NCI-H748 treated with DMSO at 0.1 percent for 48 hours (cell line): ENCODE measurements around the gene MICOS13.

ENCODE experiments used
- DNase-seq: peaks from one replicate; lab custom pipeline; 2025; lab: John Stamatoyannopoulos, UW

Gene MICOS13

DNA sequence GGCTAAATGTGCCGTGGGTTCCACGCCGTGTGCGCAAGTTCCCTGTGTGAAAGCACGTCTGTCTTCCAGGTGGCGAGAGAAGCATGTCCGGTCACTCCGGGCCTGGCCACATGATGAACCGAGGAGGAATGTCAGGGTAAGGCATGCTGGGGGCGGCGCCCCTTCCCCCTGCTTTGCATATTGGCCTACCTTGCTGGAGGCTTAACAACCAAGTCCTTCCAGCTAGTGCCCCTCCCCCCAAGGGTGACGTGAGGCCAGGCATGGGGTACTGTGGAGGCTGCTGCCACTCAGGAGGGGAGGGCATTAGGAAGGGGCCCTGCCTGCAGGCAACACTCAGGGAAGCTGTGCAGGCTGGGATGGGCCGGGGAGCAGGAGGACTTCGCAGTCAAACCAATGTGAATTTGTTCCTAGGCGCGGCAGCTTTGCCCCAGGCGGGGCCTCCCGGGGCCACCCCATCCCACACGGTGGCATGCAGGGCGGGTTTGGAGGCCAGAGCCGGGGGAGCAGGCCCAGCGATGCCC, 12.5 kb downstream of the MICOS13 start:
- no peak for DNase-seq

DNA sequence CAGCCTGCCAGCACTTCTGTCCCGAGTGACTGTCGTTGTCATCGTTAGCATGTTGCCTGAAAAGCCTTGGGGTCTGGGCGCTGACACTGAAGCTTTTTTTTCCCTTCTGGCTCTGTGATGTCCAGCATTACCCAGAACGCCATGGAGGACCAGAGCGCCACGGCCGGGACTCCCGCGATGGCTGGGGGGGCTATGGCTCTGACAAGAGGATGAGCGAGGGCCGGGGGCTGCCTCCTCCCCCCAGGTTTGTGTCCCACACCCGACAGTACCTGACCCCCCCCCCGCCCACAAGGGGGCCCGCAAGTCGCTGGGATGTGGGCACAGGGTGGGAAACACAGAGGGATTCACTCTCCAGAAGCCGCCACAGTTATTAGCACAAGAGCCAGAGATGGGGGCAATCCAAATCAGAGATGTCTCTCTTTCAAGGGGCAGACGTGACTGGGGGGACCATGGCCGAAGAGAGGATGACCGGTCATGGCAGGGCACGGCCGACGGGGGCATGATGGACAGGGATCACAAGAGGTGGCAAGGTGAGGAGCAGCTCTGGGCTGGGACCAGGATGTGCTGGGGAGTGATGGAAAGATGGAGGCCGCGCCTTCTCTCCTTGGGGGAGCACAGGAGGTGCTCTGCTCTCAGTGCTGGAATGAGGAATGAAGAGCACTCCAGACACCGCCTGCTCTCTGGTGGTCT, 13.2 kb downstream of the MICOS13 start:
- DNase-seq, result no peak

DNA sequence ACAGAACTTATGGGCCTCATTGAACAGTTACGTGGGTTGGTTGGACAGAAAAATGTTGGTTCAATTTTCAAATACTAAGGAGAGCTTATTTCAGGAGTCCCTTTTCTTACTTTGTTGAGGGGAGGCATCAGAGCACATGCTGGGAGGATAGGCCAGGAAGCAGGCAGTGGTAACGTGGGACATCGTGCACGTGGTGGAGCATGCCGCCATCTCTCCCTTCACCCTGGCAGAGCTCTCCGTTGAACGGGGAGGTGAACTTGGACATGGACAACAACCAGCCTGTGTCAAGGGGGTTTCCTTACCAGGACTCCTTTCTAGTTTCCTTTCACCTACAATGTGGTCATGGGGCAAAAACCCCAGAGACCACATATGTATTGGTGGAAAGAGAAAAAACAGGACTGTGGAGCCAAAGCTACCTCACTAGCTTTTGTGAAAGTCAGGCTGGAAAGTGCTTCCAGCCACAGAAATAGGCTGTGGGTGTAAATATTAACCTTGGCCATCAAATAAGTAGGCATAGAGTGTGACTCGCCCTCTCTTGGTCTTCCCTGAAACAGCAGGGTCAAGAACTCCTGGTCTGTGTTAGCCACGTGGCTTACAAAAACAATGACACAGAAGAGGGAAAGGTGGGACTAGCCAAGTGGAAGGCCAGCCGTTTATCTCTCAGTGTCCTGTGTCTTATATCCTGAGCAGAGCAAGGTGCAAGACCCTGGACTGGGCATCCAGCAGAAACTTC, 14.4 kb downstream of the MICOS13 start:
- DNase-seq, result no peak

DNA sequence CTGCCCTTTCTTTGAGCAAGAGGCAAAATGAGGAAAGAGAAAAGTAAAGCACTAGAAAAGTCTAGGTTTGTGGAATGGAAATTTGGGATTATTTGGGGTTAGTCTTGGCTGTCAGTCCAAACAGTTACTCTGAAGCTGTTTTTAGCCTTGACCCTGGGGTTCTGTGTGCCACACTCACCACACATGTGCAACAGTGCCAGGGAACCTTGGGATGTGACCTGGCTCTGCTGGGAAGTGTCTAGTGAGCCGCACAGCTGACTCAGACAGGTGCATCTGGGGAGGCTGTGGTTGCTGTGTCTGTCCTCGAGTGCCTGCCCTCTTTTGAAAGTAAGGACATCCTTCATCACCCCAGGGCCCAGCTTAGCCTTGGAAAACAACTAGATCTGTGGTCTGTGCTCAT, 15.8 kb downstream of the MICOS13 start:
- DNase-seq, result no peak

DNA sequence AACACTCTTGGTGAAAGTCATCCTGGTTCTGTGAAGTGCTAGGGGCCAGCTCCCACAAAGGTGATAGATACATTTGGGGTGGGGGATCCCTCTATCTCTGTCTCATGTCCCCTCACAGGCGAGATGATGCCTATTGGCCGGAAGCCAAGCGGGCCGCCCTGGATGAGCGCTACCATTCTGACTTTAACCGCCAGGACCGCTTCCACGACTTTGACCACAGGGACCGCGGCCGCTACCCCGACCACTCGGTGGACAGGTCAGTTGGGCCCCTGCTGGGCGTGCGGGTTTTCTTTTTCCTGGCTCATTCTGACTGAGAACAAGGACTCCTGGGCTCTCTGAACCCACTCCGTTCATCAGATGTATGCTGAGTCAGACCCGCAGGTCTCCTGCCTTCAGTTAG, 16.4 kb downstream of the MICOS13 start:
- DNase-seq, result no peak

DNA sequence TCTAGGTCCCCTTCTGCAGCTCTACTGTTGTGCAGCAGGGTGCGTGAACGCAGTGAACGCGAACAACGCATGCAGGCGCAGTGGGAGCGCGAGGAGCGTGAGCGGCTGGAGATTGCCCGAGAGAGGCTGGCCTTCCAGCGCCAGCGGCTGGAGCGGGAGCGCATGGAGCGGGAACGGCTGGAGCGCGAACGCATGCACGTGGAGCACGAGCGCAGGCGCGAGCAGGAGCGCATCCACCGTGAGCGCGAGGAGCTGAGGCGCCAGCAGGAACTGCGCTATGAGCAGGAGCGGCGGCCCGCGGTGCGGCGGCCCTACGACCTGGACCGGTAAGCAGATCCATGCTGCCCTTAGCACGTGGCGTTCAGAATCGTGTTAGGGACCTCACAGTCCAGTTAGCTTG, 18.8 kb downstream of the MICOS13 start:
- no peak for DNase-seq

DNA sequence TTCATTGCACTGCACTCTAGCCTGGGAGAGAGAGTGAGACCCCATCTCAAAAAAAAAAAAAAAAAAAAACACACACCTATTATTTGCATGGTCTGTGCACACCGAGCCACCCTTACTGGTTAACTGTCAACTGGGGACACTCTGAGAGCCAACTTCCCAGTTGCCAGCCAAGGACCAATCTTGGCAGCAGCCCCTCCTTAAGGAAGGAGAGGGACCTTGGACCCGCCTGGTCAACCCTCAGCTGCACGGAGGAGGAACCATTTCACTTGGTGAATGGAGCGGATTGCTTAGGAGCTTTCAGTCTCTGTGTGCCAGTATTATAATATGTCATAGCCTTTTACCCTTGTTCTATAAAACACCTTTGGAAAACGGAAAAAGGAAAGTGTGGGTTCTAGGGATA, 24.9 kb downstream of the MICOS13 start:
- no peak for DNase-seq

DNA sequence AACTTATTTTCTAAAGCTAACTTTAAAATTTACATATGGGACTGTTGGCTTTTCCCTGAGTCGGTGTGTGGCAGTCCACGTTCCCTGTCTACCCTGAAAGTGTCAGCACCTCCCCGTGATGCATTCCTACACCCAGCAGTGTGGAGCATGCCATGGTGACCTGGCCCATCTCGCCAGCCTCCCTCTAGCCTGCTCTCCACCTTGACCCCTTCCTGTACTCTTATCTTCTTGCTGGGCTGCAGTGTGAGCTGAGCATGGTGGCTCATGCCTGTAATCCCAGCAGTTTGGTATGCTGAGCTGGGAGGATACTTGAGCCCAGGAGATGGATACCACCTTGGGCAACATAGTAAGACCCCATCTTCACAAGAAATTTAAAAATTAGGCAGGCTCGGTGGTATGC, 25.4 kb downstream of the MICOS13 start:
- DNase-seq, result no peak

DNA sequence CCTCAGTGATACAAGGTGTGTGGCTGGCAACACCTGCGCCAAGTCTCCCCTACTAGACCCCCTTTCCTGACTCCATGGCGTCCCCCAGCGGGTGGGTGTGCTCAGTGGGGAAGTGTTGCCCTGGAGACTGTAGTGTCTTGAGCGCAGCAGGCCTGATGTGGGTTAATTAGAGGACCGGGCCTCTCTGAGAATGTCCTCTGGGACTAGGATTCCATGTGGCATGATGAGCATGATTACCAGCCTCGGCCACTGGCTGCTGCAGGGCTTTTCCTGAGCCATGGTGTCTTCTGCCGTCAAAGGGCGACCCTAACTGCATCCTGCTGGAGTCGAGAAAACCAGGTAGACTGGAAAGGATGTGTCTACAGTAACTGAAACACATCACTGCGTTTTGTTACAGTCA, 28.1 kb downstream of the MICOS13 start:
- no peak for DNase-seq

DNA sequence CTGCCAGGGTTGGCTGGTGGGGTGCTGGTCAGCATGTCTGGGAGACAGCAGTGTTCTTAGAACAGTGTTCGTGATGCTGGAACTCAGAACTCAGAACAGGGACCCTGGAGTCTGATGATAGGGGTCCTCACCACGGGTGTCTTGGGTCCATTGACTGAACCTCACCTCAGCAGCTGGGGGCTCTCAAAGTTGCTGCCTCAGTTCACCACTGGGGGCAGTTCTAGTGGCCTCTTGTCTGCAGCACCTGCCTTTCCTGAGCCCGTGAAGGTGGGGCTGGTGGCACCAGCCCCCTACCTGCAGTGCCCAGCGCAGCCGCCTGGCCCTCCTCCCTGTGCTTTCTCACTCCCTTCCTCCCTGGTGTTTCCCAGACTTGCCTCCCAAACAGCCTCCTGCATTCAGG, 29.0 kb downstream of the MICOS13 start:
- DNase-seq, result no peak

DNA sequence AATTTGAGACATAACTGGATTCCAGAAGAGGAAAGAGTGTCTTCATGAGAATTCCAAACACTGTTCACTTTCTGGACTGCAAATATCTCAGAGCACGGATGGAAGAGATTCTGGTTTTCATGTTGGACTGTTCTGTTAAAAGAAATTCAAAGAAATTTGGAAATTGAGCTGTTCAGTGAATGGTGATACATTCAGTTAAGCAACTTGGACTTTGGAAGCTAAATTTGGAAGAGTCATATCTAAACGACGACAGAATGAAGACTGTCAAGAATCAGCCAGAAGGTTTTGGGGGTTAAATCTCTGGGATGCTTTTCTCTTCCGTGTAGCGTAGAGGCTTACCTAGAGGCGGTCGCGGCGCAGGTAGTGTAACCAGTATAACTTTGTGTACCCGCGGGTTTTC, 31.9 kb downstream of the MICOS13 start:
- no peak for DNase-seq

DNA sequence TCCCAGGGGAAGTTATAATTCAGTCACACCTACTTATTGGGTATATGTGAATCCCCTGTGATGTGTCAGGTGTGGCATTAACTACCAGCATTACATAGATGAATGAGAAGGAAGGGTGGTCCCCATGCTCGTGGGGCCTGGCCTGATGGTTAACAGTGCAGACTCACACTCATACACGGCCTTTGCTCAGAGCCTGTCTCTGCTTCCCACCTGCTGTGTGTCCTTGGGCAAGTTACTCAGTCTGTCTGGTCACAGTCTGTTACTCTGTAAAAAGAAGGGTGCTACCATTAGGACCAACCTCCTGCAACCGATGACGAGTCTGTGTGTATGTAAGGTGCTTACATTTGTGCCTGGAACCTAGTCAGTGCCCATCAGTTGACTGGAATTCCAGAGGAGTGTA, 33.6 kb downstream of the MICOS13 start:
- DNase-seq, result no peak

DNA sequence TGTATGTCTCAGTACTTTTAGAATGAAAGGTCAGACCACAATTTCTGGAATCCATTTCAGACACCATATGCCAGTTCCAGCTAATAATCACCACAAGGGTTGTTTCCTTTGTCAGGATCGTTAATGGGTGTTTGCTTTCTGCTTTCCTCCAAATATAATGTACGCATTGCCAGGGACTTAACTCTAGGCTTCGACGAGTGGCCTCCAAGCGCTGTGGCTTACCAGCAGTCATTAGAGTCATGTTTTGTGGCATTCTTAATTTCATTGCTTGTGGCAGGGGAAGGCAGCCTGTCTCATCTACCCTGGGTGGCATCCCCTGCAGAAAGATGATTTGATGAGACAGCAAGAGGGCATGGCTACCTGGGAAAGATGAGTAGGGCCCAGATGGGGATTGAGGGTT, 34.9 kb downstream of the MICOS13 start:
- no peak for DNase-seq

DNA sequence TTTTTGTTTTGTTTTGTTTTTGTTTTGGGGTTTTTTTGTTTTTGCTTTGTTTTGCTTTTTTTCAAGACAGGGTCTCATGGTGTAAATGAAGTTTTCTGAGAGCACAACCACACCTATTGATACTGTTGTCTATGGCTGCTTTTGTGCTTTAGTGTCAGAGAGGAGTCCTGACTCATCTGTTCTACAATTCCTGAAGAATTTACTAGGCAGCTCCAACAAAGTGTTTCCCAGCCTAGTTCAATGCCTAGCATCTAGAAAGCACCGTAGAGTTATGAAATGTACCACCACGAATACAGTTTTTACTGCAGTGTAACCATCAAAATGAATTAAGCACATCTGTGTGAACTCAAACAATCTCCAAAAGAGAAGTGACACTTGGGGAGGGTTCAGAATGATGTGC, 36.3 kb downstream of the MICOS13 start:
- DNase-seq, result no peak

DNA sequence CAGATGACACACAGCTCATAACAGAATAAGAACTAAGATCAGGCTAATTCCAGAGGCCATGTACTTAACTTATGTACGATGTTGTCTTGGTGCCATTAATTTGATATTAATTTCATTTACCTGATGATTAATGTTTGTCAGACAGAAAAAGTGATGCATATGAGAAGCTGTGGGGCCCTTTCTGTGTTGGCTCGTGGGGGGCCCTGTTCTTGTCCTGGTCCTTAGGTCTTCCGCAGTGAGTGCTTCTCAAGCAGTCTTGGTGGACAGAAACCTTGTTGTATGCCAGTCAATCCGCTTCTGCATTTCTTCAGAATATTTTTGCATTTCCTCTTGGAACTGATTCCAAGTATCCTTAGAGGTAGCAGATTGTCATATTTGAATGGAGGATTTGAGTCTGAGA, 37.3 kb downstream of the MICOS13 start:
- no peak for DNase-seq

DNA sequence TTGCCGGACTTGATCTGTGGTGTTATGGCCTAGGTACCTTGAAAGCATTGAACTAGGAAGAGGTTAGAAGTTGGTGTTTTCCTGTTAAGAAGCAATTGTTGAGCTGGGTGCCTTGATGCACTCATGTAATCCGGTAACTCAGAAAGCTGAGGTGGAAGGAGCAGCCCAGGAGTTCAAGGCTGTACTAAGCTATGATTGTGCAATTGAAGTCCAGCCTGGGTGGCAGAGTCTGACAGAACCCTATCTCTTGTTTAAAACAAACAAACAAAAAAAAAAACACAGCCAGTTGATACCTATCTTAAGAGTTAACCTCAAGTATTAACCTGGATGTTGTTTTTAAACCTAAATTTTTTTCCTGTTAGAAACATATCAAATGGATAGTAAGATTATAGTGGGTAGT, 38.1 kb downstream of the MICOS13 start:
- DNase-seq, result no peak

DNA sequence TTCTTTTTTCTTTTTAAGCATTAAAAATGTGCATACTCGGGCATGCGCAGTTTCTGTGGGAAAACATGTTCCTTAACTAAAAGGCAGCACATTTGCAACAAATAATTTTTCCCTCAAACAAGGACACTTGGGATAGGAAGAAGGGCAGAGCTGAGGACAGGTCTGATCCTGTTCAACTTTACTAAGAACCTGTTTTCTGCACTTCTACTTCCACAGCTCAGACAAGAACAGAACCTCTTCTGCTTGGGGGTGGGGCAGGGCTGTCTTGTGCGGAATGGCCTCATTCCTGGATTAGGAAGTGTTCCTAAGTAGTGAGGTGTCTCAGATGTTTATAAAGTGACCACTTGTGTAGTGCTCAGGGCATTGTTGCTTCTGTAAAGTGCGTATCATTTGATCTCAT, 39.1 kb downstream of the MICOS13 start:
- no peak for DNase-seq

DNA sequence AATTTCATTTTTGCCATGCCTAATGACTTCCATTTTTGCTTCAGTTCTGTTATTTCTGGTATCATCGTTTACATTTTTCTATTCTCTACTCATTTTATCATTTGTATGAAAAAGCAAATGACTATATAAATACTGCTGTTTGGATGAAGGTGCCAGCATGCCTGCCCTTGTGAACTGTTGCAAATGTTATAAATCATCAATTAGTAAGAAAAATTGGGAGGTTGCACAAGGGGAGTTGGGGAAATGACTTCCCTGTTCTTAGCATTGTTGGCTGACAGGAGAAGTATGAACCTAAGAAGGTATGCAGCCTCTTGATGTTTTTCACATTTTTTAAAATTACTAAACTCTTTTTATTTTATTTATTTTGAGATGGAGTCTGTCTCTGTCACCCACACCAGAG, 42.3 kb downstream of the MICOS13 start:
- no peak for DNase-seq

DNA sequence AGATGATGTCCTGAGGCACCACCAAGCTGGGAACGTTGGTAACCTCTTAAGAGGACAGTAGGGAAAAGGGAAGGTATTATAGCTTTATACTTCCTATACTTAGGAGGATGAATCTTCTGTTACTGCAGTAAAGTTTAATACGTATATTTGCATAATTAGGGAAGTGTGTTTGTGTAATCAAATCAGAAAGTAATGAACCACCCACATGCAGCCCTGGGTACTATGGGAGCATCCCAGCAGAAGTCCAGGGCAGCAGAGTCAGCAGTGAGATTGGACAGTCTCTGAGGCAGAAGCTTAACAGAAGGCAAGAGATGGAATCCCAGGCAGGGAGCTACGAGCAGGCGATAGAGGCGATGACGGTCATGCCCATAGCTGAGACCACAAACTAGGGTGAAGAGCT, 44.9 kb downstream of the MICOS13 start:
- DNase-seq, result no peak

DNA sequence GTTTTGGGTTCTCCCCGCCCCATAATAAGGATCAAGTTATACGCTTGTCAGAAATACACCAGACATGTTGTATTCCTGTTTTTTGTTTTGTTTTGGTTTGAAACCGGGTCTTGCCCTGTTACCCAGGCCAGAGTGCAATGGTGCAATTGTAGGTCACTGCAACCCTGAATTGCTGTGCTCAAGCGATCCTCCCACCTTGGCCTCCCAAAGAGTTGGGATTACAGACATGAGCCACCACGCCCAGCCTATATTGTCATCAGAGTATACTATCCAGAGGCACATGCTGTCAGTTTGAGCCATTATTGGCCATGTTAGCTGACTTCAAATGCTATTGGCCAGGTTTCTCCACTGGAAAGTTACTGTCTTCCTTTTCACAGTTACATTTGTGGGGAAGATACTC, 47.7 kb downstream of the MICOS13 start:
- DNase-seq, result no peak

DNA sequence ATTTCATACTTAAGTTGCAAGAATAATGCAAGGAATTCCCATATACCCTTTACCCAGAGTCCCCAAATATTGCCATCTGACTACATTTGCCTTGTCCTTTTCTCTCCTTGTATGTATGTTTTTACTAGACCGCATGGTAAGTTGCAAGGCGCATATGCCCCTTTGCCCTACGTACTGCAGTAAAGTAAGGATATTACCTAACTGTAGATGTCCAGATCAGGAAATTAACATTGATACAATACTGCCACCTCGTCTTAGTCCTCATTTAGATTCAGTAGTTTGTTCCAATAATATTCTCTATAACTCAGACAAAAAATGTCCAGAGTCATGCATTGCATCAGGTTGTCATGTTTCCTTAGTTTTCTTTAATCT, 48.1 kb downstream of the MICOS13 start:
- DNase-seq, result no peak

DNA sequence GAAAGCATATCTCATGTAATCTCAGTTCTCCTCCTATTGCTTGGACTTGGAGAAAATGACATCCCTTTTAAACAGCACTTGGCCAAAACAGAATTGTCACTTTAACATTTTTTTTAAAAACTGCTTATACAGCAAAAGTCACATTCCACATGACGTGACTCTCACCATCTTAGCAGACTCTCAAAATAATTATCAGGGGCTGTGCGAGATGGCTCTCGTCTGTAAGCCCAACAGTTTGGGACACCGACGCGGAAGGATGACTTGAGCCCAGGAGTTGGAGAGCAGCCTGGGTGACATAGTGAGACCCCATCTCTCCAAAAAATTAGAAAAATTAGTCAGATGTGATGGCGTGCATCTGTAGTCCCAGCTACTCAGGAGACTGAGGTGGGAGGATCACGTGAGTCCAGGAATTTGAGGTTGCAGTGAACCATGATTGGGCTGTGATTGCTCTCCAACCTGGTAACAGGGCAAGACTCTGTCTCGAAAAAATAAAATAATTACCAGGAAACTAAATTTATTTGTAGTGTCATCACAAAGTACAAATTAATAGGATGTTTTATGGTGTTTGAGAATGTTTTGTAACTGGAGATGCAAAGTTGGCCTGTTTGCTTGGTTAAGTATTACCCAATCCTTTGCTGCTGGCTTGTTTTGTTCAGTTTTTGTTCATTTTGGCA, 48.6 kb downstream of the MICOS13 start:
- DNase-seq, result no peak

DNA sequence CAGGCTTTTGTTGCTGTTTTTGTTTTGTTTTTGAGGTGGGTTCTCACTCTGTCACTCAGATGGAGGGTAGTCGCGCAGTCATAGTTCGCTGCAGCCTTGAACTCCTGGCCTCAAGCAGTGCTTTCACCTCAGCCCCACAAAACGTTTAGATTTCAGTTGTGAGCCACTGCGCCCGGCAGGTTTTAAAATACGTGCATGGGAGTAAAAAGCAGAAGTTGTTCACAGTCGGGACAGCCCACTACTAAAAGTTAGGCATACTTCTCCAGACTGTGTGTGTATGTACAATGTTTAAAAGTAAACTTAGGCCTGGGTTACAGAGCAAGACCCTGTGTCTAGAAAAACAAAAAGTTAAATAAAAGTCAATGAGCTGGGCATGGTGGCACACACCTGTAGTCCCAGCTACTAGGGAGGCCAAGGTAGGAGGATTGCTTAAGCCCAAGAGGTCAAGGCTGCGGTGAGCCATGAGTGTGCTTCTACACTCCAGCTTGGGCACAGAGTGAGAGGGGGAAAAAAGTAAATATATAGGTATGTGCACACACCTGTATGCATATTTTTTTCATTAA, 51.3 kb downstream of the MICOS13 start:
- no peak for DNase-seq
